ENCODE data around the gene PLPP4.

PLPP4 gene

GRCh38 chr10:120616311-120616911 is 159.4 kb downstream of the PLPP4 start:
- Histone ChIP-seq H3K27me3 (replicated peaks; ENCODE audit: insufficient read depth, low read length) (no peaks in the 10 kb centered on the region), H3K4me1 (ENCODE audit: low read length) (no peaks in the 10 kb centered on the region), H2AFZ (ENCODE audit: low read length) (no peak overlapping the region), H3K9ac (ENCODE audit: low read length) (no peak overlapping the region), H3K79me2 (ENCODE audit: low read length) (no peaks in the 10 kb centered on the region), H3K27ac (ENCODE audit: low read length) (no peak overlapping the region), H3F3A (ENCODE audit: insufficient read depth, low read length) (no peaks in the 10 kb centered on the region), H3K9me3 (replicated peaks; ENCODE audit: insufficient read depth, low read length) (no peaks in the 10 kb centered on the region), H4K20me1 (ENCODE audit: insufficient read depth, low read length) (no peaks in the 10 kb centered on the region), H3K4me2 (ENCODE audit: low read depth, low read length) (no peak overlapping the region), H3K9me2 (replicated peaks; ENCODE audit: insufficient read depth, low read length) (no peaks in the 10 kb centered on the region), H3K36me3 (replicated peaks; ENCODE audit: insufficient read depth, low read length) (no peaks in the 10 kb centered on the region), H3K4me3 (ENCODE audit: low read length) (no peak overlapping the region)
- TF ChIP-seq EZH2phosphoT487 (IDR thresholded peaks at IDR 0.05; ENCODE audit: low read length) (no peak), EZH2 (optimal IDR thresholded peaks at IDR 0.05; ENCODE audit: low read depth, low read length) (no peak)
- TF ChIP-seq, protein P1, sequence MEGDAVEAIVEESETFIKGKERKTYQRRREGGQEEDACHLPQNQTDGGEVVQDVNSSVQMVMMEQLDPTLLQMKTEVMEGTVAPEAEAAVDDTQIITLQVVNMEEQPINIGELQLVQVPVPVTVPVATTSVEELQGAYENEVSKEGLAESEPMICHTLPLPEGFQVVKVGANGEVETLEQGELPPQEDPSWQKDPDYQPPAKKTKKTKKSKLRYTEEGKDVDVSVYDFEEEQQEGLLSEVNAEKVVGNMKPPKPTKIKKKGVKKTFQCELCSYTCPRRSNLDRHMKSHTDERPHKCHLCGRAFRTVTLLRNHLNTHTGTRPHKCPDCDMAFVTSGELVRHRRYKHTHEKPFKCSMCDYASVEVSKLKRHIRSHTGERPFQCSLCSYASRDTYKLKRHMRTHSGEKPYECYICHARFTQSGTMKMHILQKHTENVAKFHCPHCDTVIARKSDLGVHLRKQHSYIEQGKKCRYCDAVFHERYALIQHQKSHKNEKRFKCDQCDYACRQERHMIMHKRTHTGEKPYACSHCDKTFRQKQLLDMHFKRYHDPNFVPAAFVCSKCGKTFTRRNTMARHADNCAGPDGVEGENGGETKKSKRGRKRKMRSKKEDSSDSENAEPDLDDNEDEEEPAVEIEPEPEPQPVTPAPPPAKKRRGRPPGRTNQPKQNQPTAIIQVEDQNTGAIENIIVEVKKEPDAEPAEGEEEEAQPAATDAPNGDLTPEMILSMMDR (IDR thresholded peaks at IDR 0.05; ENCODE audit: low read length): no peak
- no peak for DNase-seq

- Histone ChIP-seq H3K4me2 (ENCODE audit: low read depth, low read length) (no peak overlapping the region), H3K9me3 (replicated peaks; ENCODE audit: insufficient read depth, low read length) (no peaks in the 10 kb centered on the region), H3K4me3 (ENCODE audit: low read length) (no peak overlapping the region), H3K4me1 (ENCODE audit: low read length) (no peaks in the 10 kb centered on the region), H3K9ac (ENCODE audit: low read length) (no peak overlapping the region), H3K27ac (ENCODE audit: low read length) (no peak overlapping the region), H3F3A (ENCODE audit: insufficient read depth, low read length) (no peaks in the 10 kb centered on the region), H3K27me3 (replicated peaks; ENCODE audit: insufficient read depth, low read length) (no peaks in the 10 kb centered on the region), H2AFZ (ENCODE audit: low read length) (no peak overlapping the region), H3K36me3 (replicated peaks; ENCODE audit: insufficient read depth, low read length) (no peaks in the 10 kb centered on the region), H4K20me1 (ENCODE audit: insufficient read depth, low read length) (no peaks in the 10 kb centered on the region), H3K9me2 (replicated peaks; ENCODE audit: insufficient read depth, low read length) (no peaks in the 10 kb centered on the region), H3K79me2 (ENCODE audit: low read length) (no peaks in the 10 kb centered on the region)
- DNase-seq: no peak
- TF ChIP-seq EZH2phosphoT487 (IDR thresholded peaks at IDR 0.05; ENCODE audit: low read length) (no peak), EZH2 (optimal IDR thresholded peaks at IDR 0.05; ENCODE audit: low read depth, low read length) (no peak)
- TF ChIP-seq, protein P1 (IDR thresholded peaks at IDR 0.05; ENCODE audit: low read length): no peak
Measured at GRCh38 chr10:120628197-120628596, 171.2 kb downstream of the PLPP4 start.

- Histone ChIP-seq H4K20me1 (ENCODE audit: insufficient read depth, low read length) (no peaks in the 10 kb centered on the region), H3K27me3 (replicated peaks; ENCODE audit: insufficient read depth, low read length) (no peaks in the 10 kb centered on the region), H2AFZ (ENCODE audit: low read length) (no peak overlapping the region), H3K79me2 (ENCODE audit: low read length) (no peaks in the 10 kb centered on the region), H3K27ac (ENCODE audit: low read length) (no peak overlapping the region), H3F3A (ENCODE audit: insufficient read depth, low read length) (no peaks in the 10 kb centered on the region), H3K9me2 (replicated peaks; ENCODE audit: insufficient read depth, low read length) (no peaks in the 10 kb centered on the region), H3K4me3 (ENCODE audit: low read length) (no peak overlapping the region), H3K9ac (ENCODE audit: low read length) (no peak overlapping the region), H3K4me2 (ENCODE audit: low read depth, low read length) (no peak overlapping the region), H3K9me3 (replicated peaks; ENCODE audit: insufficient read depth, low read length) (no peaks in the 10 kb centered on the region), H3K36me3 (replicated peaks; ENCODE audit: insufficient read depth, low read length) (no peaks in the 10 kb centered on the region), H3K4me1 (ENCODE audit: low read length) (no peaks in the 10 kb centered on the region)
- TF ChIP-seq EZH2phosphoT487 (IDR thresholded peaks at IDR 0.05; ENCODE audit: low read length) (no peak), EZH2 (optimal IDR thresholded peaks at IDR 0.05; ENCODE audit: low read depth, low read length) (no peak)
- TF ChIP-seq, protein P1 (IDR thresholded peaks at IDR 0.05; ENCODE audit: low read length): no peak
- DNase-seq: no peak
Measured at GRCh38 chr10:120630266-120630665, 173.2 kb downstream of the PLPP4 start.

Measured in MM.1S (cell line).